DMS114 treated with DMSO at 0.1 percent for 48 hours (cell line): ENCODE results near the gene CCDC8.

ENCODE experiments used
- DNase-seq: peaks from one replicate; lab custom pipeline; 2025; ENCODE audit not compliant: unreplicated experiment; lab: John Stamatoyannopoulos, UW

CCDC8 gene

GRCh38 chr19:46361915-46362314 is 51.4 kb downstream of the CCDC8 start:
- DNase-seq = no peak
